ENCODE results near the gene NKAIN1. TPM values are rescaled to one million over a fixed set of nuclear protein-coding genes. Genes with fewer than 3 reads are reported as not detected.
"Not testable (repeated sequence)": the region's sequence is repeated elsewhere in the genome, so short reads cannot be mapped to it uniquely, and the experiment has no call there.

Gene NKAIN1
- total RNA-seq, 4 donors from 2014 or later = 0.55 TPM; not detected in 3

DNA sequence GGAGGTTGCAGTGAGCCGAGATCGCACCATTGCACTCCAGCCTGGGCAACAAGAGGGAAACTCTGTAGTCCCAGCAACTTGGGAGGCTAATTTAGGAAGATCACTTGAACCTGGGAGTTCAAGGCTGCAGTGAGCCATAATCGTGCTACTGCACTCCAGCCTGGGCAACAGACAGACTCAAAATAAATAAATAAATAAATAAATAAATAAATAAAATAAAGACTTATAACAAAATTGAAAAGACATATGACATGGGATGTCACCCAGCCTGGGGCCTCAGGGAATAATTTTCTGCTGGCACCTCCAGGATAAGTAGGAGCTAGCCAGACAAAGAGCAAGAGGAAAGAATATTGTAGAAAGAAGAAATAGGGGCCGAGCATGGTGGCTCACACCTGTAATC is 96.2 kb downstream of the NKAIN1 start:
- DNase-seq = no peak
- no peaks in the 10 kb centered on the region for H3K4me1 ChIP-seq
- TF ChIP-seq POLR2A (IDR thresholded peaks at IDR 0.05) = no peak
- TF ChIP-seq, protein P1, sequence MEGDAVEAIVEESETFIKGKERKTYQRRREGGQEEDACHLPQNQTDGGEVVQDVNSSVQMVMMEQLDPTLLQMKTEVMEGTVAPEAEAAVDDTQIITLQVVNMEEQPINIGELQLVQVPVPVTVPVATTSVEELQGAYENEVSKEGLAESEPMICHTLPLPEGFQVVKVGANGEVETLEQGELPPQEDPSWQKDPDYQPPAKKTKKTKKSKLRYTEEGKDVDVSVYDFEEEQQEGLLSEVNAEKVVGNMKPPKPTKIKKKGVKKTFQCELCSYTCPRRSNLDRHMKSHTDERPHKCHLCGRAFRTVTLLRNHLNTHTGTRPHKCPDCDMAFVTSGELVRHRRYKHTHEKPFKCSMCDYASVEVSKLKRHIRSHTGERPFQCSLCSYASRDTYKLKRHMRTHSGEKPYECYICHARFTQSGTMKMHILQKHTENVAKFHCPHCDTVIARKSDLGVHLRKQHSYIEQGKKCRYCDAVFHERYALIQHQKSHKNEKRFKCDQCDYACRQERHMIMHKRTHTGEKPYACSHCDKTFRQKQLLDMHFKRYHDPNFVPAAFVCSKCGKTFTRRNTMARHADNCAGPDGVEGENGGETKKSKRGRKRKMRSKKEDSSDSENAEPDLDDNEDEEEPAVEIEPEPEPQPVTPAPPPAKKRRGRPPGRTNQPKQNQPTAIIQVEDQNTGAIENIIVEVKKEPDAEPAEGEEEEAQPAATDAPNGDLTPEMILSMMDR (IDR thresholded peaks at IDR 0.05) = no peak
- no peak overlapping the region for H3K4me3 ChIP-seq
- intact Hi-C loops (cut with DNase I; ENCODE audit: low total_unique reads) = no loop called here
- H3K36me3 ChIP-seq = no peaks in the 10 kb centered on the region
- no peaks in the 10 kb centered on the region for H3K27me3 ChIP-seq
- H3K27ac ChIP-seq = no peak overlapping the region
- H3K9me3 ChIP-seq = no peaks in the 10 kb centered on the region

DNA sequence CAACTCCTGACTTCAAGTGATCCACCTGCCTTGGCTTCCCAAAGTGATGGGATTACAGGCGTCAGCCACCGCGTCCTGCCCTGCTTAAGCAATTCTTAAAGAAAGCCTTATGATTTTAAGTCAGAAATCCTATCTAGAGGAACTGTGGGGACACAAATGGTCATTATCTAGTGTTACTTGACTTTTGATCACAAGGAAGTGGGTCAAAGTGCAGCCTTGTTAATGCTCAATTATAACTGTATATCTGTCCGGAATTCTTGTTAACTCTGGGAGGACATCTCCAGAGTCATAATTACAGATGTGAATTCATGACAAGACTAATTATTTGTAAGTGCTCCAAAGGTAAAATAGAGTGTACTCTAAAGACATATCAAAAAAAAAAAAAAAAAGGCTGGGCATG is 97.3 kb downstream of the NKAIN1 start:
- no peaks in the 10 kb centered on the region for H3K27me3 ChIP-seq
- no peaks in the 10 kb centered on the region for H3K4me1 ChIP-seq
- H3K36me3 ChIP-seq = no peaks in the 10 kb centered on the region
- intact Hi-C loops (cut with DNase I; ENCODE audit: low total_unique reads) = no loop called here
- no peak overlapping the region for H3K27ac ChIP-seq
- no peaks in the 10 kb centered on the region for H3K9me3 ChIP-seq
- TF ChIP-seq POLR2A (IDR thresholded peaks at IDR 0.05) = no peak
- TF ChIP-seq, protein P1 (IDR thresholded peaks at IDR 0.05) = no peak
- no peak for DNase-seq
- H3K4me3 ChIP-seq = no peak overlapping the region

DNA sequence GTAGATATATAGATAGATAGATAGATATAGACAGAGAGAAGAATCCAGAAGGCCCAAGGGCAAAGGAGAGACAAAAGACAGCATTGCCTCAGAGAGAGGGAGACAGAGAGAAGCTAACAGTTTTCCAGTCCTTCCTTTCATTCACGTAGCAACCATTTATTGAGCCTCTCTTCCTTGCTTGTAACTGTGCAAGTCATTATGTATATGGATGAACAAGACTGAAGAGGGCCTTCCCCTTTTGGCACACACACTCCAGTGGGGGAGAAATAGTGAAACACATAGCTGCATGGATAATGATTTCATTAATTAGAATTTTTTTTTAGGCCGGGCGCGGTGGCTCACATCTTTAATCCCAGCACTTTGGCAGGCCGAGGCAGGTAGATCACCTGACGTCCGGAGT is 99.4 kb downstream of the NKAIN1 start:
- Histone ChIP-seq H3K4me3 (no peak overlapping the region), H3K36me3 (no peaks in the 10 kb centered on the region), H3K4me1 (no peaks in the 10 kb centered on the region), H3K27ac (no peak overlapping the region), H3K27me3 (no peaks in the 10 kb centered on the region), H3K9me3 (no peaks in the 10 kb centered on the region)
- intact Hi-C loops (cut with DNase I; ENCODE audit: low total_unique reads) = no loop called here
- no peak for DNase-seq
- TF ChIP-seq, protein P1 (IDR thresholded peaks at IDR 0.05) = no peak
- TF ChIP-seq POLR2A (IDR thresholded peaks at IDR 0.05) = no peak

DNA sequence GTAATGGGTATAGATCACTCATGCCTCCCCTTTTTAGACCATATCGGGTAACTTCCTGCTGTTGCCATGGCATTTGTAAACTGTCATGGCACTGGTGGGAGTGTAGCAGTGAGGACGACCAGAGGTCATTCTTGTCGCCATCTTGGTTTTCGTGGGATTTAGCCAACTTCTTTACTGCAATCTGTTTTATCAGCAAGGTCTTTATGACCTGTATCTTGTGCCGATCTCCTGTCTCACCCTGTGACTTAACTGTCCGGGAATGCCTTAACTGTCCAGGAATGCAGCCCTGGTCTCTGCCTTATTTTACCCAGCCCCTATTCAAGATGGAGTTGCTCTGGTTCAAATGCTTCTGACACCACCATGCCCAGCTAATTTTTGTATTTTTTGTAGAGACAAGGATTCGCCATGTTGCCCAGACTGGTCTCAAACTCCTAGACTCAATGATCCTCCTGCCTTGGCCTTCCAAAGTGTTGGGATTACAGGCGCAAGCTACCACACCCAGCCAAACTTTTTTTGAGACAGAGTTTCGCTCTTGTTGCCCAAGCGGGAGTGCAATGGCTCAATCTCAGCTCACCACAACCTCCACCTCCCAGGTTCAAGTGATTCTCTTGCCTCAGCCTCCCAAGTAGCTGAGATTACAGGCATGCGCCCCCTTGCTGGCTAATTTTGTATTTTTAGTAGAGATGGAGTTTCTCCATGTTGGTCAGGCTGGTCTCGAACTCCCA is 100.7 kb downstream of the NKAIN1 start:
- intact Hi-C loops (cut with DNase I; ENCODE audit: low total_unique reads); H3K27ac ChIP-seq; H3K36me3 ChIP-seq; DNase-seq; H3K27me3 ChIP-seq; H3K4me3 ChIP-seq; H3K4me1 ChIP-seq; H3K9me3 ChIP-seq: not testable (repeated sequence)

DNA sequence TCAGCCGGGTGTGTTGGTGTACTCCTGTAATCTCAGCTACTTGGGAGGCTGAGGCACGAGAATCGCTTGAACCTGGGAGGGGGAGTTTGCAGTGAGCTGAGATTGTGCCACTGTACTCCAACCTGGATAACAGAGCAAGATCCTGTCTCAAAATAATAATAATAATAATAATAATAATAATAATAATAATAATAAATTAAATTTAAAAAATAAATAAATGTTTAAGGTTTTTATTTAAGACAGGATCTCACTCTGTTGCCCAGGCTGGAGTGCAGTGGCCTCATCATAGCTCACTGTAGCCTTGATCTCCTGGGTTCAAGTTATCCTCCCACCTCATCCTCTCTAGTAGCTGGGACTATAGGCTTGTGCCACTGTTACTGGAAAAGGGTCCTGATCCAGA is 101.8 kb downstream of the NKAIN1 start:
- H3K27ac ChIP-seq; H3K9me3 ChIP-seq; H3K27me3 ChIP-seq; H3K4me3 ChIP-seq; DNase-seq; H3K4me1 ChIP-seq; H3K36me3 ChIP-seq; intact Hi-C loops (cut with DNase I; ENCODE audit: low total_unique reads): not testable (repeated sequence)

DNA sequence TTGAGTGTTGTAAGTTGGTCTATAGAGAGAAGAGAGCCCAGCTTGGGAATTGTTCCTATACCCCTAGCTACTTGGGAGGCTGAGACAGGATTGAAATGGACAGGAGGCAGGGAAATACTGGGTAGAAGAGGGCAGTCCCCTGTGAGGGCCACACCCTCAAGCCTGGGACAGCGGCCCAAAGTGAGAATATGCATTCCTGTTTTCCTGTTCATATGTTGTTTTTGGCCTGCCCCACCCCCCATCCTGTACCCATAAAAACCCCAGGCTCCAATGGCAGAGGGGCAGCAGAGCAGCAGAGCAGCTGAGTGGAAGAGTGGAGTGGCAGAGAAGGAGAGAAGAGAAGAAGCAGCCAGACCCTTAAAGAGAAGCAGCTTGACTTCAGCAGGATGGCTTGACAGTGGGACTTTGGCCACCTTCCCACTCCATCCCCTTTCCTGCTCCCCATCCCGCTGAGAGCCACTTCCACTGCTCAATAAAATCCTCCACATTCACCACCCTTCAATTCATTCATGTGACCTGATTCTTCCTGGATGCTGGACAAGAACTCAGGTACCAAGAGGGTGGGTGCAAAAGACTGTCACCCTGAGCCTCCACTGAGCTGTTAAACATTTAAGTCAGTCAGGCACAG is 103.6 kb downstream of the NKAIN1 start:
- Histone ChIP-seq H3K27ac (no peak overlapping the region), H3K4me1 (no peaks in the 10 kb centered on the region), H3K27me3 (no peaks in the 10 kb centered on the region), H3K36me3 (no peaks in the 10 kb centered on the region), H3K4me3 (no peak overlapping the region), H3K9me3 (no peaks in the 10 kb centered on the region)
- intact Hi-C loops (cut with DNase I; ENCODE audit: low total_unique reads) = no loop called here
- DNase-seq = no peak
- no peak for TF ChIP-seq POLR2A (IDR thresholded peaks at IDR 0.05)
- TF ChIP-seq, protein P1 (IDR thresholded peaks at IDR 0.05) = no peak

All from uterus (tissue), 4 donors.